GM12878 (cell line): ENCODE results near the gene MYOZ1.

ENCODE experiments used
- CTCF ChIP-seq, 3 experiments: IDR thresholded peaks in 2 of 3; conservative IDR thresholded peaks in 1 of 3; 2 replicates each; pipeline ENCODE4 v1.5.1; 2011; ENCODE audit warnings: low read depth in 3 of 3, low read length in 3 of 3, mild to moderate bottlenecking in 3 of 3, control low read depth in 2 of 3, moderate library complexity in 2 of 3, inconsistent platforms in 1 of 3, mixed read lengths in 1 of 3; ENCODE audit not compliant: control insufficient read depth in 2 of 3, insufficient read depth in 1 of 3; ENCODE audit errors: extremely low read depth in 1 of 3
- GABPA ChIP-seq: IDR thresholded peaks from 2 replicates; pipeline ENCODE4 v1.6.1; 2014; ENCODE audit warnings: antibody characterized with exemption, low read depth, mild to moderate bottlenecking, inconsistent platforms
- HDAC2 ChIP-seq: fragments of 200-600 bp; sonication (generic); IDR thresholded peaks from 2 replicates; pipeline ENCODE4 v1.6.1; 2017
- MAX ChIP-seq: IDR thresholded peaks from 2 replicates; pipeline ENCODE4 v1.6.1; 2012; ENCODE audit warnings: low read depth, low read length, improper control_type of control experiment
- NKRF ChIP-seq: fragments of 450-650 bp; conservative IDR thresholded peaks from 2 replicates; pipeline ENCODE4 v1.6.1; 2017; ENCODE audit warnings: mild to moderate bottlenecking, moderate library complexity
- NRF1 ChIP-seq: conservative IDR thresholded peaks from 2 replicates; pipeline ENCODE4 v1.6.1; 2011; ENCODE audit warnings: mild to moderate bottlenecking, low read depth, low read length, improper control_type of control experiment
- PBX3 ChIP-seq: IDR thresholded peaks from 2 replicates; pipeline ENCODE4 v1.6.1; 2011; ENCODE audit warnings: mild to moderate bottlenecking, low read depth, low read length, moderate library complexity; ENCODE audit not compliant: insufficient replicate concordance
- POLR2AphosphoS5 ChIP-seq: IDR thresholded peaks from 2 replicates; pipeline ENCODE4 v1.6.1; 2011; ENCODE audit warnings: mild to moderate bottlenecking, low read length, inconsistent platforms
- POU2F2 ChIP-seq: IDR thresholded peaks from 3 replicates; pipeline ENCODE4 v1.6.1; 2011; ENCODE audit warnings: low read depth, mild to moderate bottlenecking, low read length, borderline replicate concordance
- REST ChIP-seq: IDR thresholded peaks from 2 replicates; pipeline ENCODE4 v1.6.1; 2012; ENCODE audit warnings: mild to moderate bottlenecking, low read depth, low read length

- TF ChIP-seq NRF1 (no peak), MAX (no peak), HDAC2 (no peak), PBX3 (no peak), CTCF (IDR thresholded peaks at IDR 0.05 in 2 of 3, conservative IDR thresholded peaks at IDR 0.05 in 1 of 3; ENCODE audit: control insufficient read depth in 2 of 3, extremely low read depth in 1 of 3, insufficient read depth in 1 of 3, low read depth in 3 of 3, low read length in 3 of 3) (no peak), REST (no peak), POLR2AphosphoS5 (no peak), POU2F2 (no peak), GABPA (no peak), NKRF (no peak)
These were observed 6.1 kb upstream of the MYOZ1 start for GRCh38 chr10:73647211-73647874.
